Gastrocnemius medialis (tissue), 4 donors: ENCODE data around the gene OPA1.
A peak's percentile ranks its signal among the peaks of the same experiment; 100 is the strongest.

Experiments
- CTCF ChIP-seq, 5 experiments: fragments of 450-650 bp in 3 of 5; fragments of 200-600 bp in 2 of 5; sonication (generic) in 2 of 5; IDR thresholded peaks in 4 of 5; conservative IDR thresholded peaks in 1 of 5; 1 replicate in 4 of 5; 2 replicates in 1 of 5; pipeline ENCODE4 v1.5.1; 2016 to 2019; ENCODE audit warnings: antibody characterized with exemption in 5 of 5, mild to moderate bottlenecking in 3 of 5, moderate library complexity in 3 of 5
- POLR2A ChIP-seq, 2 donors: fragments of 450-650 bp; IDR thresholded peaks; one replicate each; pipeline ENCODE4 v1.6.1; 2017; ENCODE audit warnings: antibody characterized with exemption in 2 of 2, mild to moderate bottlenecking in 2 of 2, moderate library complexity in 2 of 2

- TF ChIP-seq CTCF (IDR thresholded peaks at IDR 0.05 in 4 of 5, conservative IDR thresholded peaks at IDR 0.05 in 1 of 5) = peak; percentile 31 to 75 (median 51)
- TF ChIP-seq POLR2A (IDR thresholded peaks at IDR 0.05) = no peak
Observed at GRCh38 chr3:193572426-193572908, 20.5 kb upstream of the OPA1 start.
